NCI-H1694 (cell line): Measurements from ENCODE around the gene IFNLR1.

Experiments
- DNase-seq: peaks from one replicate; lab custom pipeline; 2025; lab: John Stamatoyannopoulos, UW

The IFNLR1 gene

GRCh38 chr1:24147816-24148215 lies 39.3 kb downstream of the IFNLR1 start:
- DNase-seq, result no peak

- DNase-seq, result no peak
Observed at GRCh38 chr1:24147194-24147593, 39.9 kb downstream of the IFNLR1 start.

- no peak for DNase-seq
Observed at GRCh38 chr1:24142546-24143534, 44.2 kb downstream of the IFNLR1 start, which contains the start of gene IL22RA1. IL22RA1 (minus strand) TSS chr1:24143140; CDS start chr1:24143082, 58 bp downstream.

GRCh38 chr1:24141311-24141997 lies 45.6 kb downstream of the IFNLR1 start:
- DNase-seq, result no peak

- no peak for DNase-seq
Observed at GRCh38 chr1:24140741-24141181, 46.3 kb downstream of the IFNLR1 start.

GRCh38 chr1:24139841-24140425 lies 47.2 kb downstream of the IFNLR1 start:
- no peak for DNase-seq

GRCh38 chr1:24139222-24139489 lies 47.9 kb downstream of the IFNLR1 start:
- DNase-seq, result no peak

- DNase-seq, result no peak
Observed at GRCh38 chr1:24138476-24139221, 48.4 kb downstream of the IFNLR1 start.

- no peak for DNase-seq
Observed at GRCh38 chr1:24136956-24137539, 50.0 kb downstream of the IFNLR1 start.

GRCh38 chr1:24134376-24134775 lies 52.7 kb downstream of the IFNLR1 start:
- no peak for DNase-seq

- no peak for DNase-seq
Observed at GRCh38 chr1:24133819-24134218, 53.3 kb downstream of the IFNLR1 start.

- no peak for DNase-seq
Observed at GRCh38 chr1:24130385-24130784, 56.7 kb downstream of the IFNLR1 start.

GRCh38 chr1:24127801-24128363 lies 59.2 kb downstream of the IFNLR1 start:
- no peak for DNase-seq

- DNase-seq, result no peak
Observed at GRCh38 chr1:24127134-24127800, 59.8 kb downstream of the IFNLR1 start.

GRCh38 chr1:24126672-24127023 lies 60.4 kb downstream of the IFNLR1 start:
- no peak for DNase-seq

- no peak for DNase-seq
Observed at GRCh38 chr1:24126018-24126671, 60.9 kb downstream of the IFNLR1 start.

GRCh38 chr1:24125456-24125855 lies 61.6 kb downstream of the IFNLR1 start:
- no peak for DNase-seq

GRCh38 chr1:24124980-24125379 lies 62.1 kb downstream of the IFNLR1 start:
- DNase-seq, result no peak

GRCh38 chr1:24123611-24124010 lies 63.5 kb downstream of the IFNLR1 start:
- no peak for DNase-seq

GRCh38 chr1:24122776-24123175 lies 64.3 kb downstream of the IFNLR1 start:
- no peak for DNase-seq
